UCSD-AML1 (cell line): ENCODE results near the gene H2BW2.
"Not testable (repeated sequence)": the region's sequence is repeated elsewhere in the genome, so short reads cannot be mapped to it uniquely, and the experiment has no call there.

Experiments
- DNase-seq: peaks from one replicate; lab custom pipeline; 2025; ENCODE audit not compliant: unreplicated experiment; lab: John Stamatoyannopoulos, UW

Gene H2BW2

GRCh38 chrX:104039689-104040505 lies at the start of gene H2BW2:
H2BW2 (plus strand) TSS chrX:104039956; CDS start chrX:104039995, 39 bp downstream.
- no peak for DNase-seq

GRCh38 chrX:103999234-103999633 lies 40.5 kb upstream of the H2BW2 start:
- DNase-seq = no peak

- no peak for DNase-seq
Observed at GRCh38 chrX:104008831-104009230, 30.9 kb upstream of the H2BW2 start.

GRCh38 chrX:104013158-104013557 lies 26.6 kb upstream of the H2BW2 start:
- DNase-seq = no peak

GRCh38 chrX:104013606-104014005 lies 26.1 kb upstream of the H2BW2 start, which contains the start of gene H2BW1:
H2BW1 (minus strand) TSS chrX:104013708; CDS start chrX:104013576, 132 bp downstream.
- DNase-seq = no peak

- not testable (repeated sequence) for DNase-seq
Observed at GRCh38 chrX:104015576-104015975, 24.2 kb upstream of the H2BW2 start.

GRCh38 chrX:104018126-104018525 lies 21.6 kb upstream of the H2BW2 start:
- no peak for DNase-seq

GRCh38 chrX:104041003-104041402 lies 1.2 kb downstream of the H2BW2 start:
- no peak for DNase-seq

- no peak for DNase-seq
Observed at GRCh38 chrX:104045642-104046041, 5.9 kb downstream of the H2BW2 start.

- no peak for DNase-seq
Observed at GRCh38 chrX:104047171-104047570, 7.4 kb downstream of the H2BW2 start.

- not testable (repeated sequence) for DNase-seq
Observed at GRCh38 chrX:104054956-104055355, 15.2 kb downstream of the H2BW2 start.

- DNase-seq = not testable (repeated sequence)
Observed at GRCh38 chrX:104062636-104063035, 22.9 kb downstream of the H2BW2 start.

- not testable (repeated sequence) for DNase-seq
Observed at GRCh38 chrX:104075778-104076445, 36.2 kb downstream of the H2BW2 start, which contains the start of gene TMSB15C. TMSB15C (minus strand) TSS chrX:104076236.

GRCh38 chrX:104077854-104078253 lies 38.1 kb downstream of the H2BW2 start:
- not testable (repeated sequence) for DNase-seq

GRCh38 chrX:104084063-104084462 lies 44.3 kb downstream of the H2BW2 start:
- DNase-seq = no peak

GRCh38 chrX:104084534-104085277 lies 45.0 kb downstream of the H2BW2 start:
- no peak for DNase-seq

- DNase-seq = no peak
Observed at GRCh38 chrX:104085477-104085876, 45.7 kb downstream of the H2BW2 start.

GRCh38 chrX:104085919-104086318 lies 46.2 kb downstream of the H2BW2 start:
- DNase-seq = no peak
